ENCODE measurements around the gene AP4B1.

Gene AP4B1

GRCh38 chr1:113929750-113930498 is 25.3 kb upstream of the AP4B1 start:
- DNase-seq: peak; percentile 56

- peak; percentile 90 for DNase-seq
Observed at GRCh38 chr1:113928941-113929749, 24.5 kb upstream of the AP4B1 start, which contains the start of gene HIPK1. TSS of gene HIPK1 (plus strand) at chr1:113929324.

DNA sequence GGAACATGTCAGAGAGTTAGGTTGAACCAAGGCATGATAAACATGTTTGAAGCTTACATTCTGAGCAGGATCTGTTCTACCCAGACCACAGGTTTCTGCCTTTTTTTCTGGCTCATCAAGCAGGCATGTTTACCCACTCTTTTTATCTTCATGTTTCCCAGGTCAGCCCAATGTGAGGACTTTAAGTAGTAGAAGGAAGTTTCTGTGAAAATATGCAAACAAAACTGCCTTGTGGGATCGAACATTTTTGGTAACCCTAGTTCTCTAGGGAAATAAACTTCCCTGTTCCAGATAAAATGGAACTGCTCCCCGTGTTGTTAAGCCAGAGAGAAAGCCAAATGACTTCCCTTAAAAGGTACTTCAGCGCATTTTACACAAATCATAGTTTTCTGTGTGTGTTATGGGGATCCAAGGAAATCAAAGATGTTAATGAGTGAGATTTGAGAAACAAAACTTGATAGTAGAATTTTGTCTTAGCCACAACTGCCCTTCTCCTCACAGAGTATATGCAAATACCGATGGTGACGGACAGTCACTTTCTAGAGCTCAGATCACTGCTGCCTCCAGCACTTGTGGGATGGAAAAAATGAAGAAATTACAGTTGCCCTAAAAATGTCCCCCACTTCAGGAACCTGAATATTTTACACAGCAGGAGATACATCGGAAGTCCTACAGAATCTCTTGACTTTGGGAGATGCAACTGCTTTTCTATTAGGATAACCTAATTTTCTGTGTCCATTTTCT is 23.8 kb upstream of the AP4B1 start:
- no peak for DNase-seq

- DNase-seq: no peak
Observed at GRCh38 chr1:113924473-113924872, 19.9 kb upstream of the AP4B1 start.

- DNase-seq: no peak
Observed at GRCh38 chr1:113922957-113923356, 18.4 kb upstream of the AP4B1 start.

GRCh38 chr1:113918243-113918642 is 13.6 kb upstream of the AP4B1 start:
- DNase-seq: no peak

DNA sequence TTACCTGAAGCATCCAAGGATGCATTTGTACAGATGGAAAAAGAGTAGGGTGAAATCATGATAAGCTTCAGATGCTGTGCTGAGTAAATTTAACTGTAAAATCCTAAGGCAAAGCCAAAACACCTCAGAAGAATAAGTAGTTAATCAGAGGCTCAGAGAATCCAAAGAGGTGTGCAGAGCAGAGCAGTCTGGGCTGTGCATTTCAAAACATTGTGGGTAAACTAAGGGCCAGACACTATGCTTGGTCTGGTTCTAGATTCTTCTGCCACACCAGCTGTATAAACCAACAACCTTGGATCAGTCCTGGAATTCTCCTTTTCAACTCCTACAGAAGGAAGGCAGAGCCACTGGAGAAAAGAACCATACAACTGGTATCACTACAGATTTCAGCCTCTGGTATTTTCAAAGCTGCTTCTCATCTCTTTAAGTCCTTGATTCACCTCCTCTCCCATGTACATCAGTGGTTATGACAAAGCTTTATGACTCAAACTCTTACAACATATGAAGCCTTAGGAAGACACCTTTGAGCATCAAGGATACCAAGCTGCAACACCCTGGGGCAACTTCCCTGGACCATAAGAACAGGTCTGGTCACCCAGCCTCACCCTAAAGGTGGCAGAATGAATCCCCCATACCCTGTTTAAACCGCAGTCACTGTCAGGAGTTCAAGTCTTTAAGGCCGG is 12.9 kb upstream of the AP4B1 start:
- DNase-seq: no peak

DNA sequence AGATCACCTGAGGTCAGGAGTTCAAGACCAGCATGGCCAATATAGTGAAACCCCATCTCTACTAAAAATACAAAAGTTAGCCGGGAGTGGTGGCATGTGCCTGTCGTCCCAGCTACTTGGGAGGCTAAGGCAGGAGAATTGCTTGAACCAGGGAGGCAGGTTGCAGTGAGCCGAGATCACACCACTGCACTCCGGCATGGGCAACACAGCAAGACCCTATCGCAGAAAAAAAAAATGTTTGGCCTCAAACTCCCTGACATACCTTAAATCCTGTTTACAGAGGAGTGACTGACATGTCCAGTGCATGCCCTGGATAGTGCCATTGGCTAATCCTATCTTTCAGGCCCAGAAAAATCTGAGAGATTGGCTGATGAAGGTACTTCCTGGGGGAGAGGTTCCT is 12.4 kb upstream of the AP4B1 start:
- DNase-seq: no peak

DNA sequence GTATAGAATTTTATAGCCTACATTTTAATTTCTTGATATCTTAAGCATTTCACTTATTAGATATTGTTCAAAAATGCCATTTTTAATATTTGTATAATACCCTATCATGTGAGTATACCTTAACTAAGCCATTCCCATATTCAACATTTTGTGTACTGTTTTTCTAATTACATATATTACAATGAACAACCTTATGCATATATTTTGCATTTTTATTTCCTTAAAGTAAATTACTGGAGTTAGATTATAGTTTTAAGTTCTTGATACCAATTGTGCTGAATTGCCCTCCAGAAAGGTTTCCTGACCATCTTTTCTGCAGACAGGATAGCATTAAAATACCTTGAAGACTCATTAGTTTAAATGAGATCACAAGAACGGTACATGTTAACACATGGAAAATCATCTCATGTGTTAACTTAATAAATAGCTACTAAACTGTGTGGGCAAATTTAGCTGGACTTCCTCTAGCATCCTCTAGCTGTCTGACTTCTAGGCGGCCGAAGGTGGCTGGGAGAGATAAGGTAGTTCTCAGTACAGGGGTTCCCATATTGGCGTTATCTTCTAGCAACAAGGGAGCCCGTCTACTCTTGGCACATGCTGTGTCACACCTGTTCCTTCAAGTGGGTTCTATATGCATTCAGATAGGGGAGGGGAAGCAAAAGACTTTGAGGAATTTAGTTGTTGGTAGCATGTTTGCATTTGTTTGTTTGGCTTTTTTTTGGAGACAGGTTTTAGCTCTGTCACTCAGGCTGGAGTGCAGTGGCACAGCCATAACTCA is 9.5 kb upstream of the AP4B1 start:
- DNase-seq: no peak

GRCh38 chr1:113913312-113913668 is 8.7 kb upstream of the AP4B1 start:
- no peak for DNase-seq

DNA sequence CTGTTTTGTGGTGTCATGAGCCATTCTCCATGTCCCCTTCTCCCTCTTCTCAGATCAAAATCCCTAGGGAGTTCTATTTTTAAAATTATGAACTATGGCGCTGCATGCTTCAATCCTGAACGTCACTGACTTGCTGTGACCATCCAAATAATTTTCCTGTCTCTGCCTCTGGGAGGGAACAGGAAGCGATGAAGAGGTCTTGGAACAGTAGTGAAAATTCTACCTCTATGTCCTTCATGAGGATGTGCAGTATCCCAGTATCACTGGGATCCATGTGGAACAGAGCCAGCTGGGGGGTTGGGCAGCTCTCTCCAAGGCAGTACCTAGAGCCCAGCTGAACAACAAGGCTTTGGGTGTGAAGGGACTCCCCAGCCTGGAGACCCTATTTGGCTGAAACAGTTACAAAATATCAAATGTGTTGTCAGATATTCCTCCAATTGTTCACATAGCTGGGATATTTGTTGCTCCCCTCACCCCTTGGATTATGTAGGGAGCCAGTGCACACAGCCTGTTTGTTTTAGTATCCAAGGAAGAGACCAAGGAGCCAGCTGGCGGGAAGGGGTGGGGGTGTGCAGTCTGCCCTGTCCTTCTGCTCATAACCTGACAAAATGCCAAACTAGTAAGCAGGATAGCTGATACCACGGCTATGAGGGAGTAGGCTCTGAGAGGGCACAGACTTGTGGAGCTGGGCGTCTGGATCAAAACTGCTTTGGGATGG is 8.2 kb upstream of the AP4B1 start:
- no peak for DNase-seq

DNA sequence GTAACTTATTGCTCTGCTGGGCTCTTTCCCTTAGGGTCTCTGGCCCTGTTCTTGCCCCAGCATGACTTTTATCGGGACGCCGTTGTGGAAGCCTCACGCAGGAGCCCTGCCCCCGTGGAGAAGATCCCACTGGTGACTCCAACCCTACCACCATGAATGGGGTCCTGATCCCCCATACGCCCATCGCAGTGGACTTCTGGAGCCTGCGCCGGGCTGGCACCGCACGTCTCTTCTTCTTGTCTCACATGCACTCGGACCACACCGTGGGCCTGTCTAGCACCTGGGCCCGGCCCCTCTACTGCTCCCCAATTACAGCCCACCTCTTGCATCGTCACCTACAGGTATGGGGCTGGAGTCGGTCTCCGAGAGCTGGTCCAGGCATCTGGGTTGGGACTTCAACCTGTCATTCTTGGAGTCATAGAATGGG is 849 bp upstream of the AP4B1 start:
- DNase-seq: no peak

DNA sequence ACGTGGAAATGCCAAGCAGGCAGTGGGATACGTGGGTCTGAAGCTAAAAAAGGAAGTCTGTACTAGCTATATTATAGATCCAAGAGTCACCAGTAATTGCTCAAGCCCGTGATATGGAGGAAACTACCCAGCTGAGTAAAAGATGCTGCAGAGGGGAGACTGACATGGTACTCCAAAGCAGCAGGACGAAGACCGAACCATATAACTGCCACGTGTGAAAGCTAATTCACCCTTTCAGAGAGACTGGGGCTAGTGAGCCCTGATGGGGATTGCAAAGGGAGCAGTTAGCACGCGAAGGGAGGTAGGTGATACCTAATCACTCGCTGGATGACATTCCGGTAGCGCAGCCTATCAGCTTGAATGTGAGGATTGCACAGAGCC is 316 bp downstream of the AP4B1 start:
- peak; percentile 51 for DNase-seq

GRCh38 chr1:113903501-113904292 is 902 bp downstream of the AP4B1 start:
- peak; percentile 8 for DNase-seq

- no peak for DNase-seq
Observed at GRCh38 chr1:113901191-113901590, 3.4 kb downstream of the AP4B1 start.

GRCh38 chr1:113899111-113899510 is 5.5 kb downstream of the AP4B1 start:
- DNase-seq: no peak

- DNase-seq: no peak
Observed at GRCh38 chr1:113898241-113898814, 6.3 kb downstream of the AP4B1 start.

DNA sequence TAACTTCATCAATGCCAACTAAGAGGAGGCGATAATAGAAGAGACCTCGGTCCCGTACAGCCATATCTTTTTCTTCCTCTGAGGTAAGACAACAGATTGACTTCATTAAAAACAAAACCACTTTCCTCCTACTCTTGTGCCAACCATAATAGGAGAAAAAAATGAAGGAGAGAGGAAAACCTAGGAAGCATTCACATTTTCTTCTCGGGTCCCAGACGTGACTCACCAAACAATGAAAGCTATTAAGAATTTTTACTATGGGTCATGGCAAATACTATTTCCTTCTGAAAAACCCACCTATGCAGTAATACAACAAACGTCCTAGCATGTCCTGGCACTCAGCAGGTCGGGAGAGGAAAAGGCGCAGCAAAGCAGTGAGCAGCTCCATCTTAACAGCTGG is 8.6 kb downstream of the AP4B1 start:
- no peak for DNase-seq

- no peak for DNase-seq
Observed at GRCh38 chr1:113895098-113895497, 9.5 kb downstream of the AP4B1 start.

DNA sequence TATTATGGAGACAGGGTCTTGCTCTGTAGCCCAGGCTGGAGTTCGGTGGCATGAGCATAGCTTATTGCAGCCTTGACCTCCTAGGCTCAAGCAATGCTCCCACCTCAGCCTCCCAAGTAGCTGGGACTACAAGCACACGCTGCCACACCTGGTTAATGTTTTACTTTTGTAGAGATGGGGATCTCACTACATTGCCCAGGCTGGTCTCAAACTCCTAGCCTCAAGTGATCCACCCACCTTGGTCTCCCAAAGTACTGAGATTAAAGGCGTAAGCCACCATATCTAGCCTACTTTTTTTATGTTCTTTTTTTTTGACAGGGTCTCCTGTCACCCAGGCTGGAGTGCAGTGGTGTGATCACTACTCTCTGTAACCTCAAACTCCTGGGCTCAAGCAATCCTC is 11.3 kb downstream of the AP4B1 start:
- no peak for DNase-seq
